SK-N-SH treated with all-trans-retinoic acid at 6 μM for 48 hours (cell line): ENCODE measurements around the gene LMAN2.

Experiments used
- ATAC-seq: fragments of 200-7000 bp; cut with Tn5 transposase; 3 replicates; pipeline ENCODE4 v1.9.1; 2020; ENCODE audit warnings: mild to moderate bottlenecking, moderate library complexity
- ARNTL ChIP-seq: fragments of 450-650 bp; formaldehyde crosslinking; IDR thresholded peaks from 2 replicates; pipeline ENCODE4 v1.5.0; 2020; ENCODE audit warnings: low read depth, mild to moderate bottlenecking, moderate library complexity, borderline replicate concordance
- BACH2 ChIP-seq: fragments of 250-450 bp; sonication (Bioruptor Pico); IDR thresholded peaks from 2 replicates; pipeline ENCODE4 v1.9.0; 2021; ENCODE audit warnings: mild to moderate bottlenecking, borderline replicate concordance
- CSDC2 ChIP-seq: fragments of 250-450 bp; sonication (Bioruptor Pico); IDR thresholded peaks from 2 replicates; pipeline ENCODE4 v1.5.0; 2020; ENCODE audit warnings: mild to moderate bottlenecking, moderate library complexity
- CSRNP3 ChIP-seq: fragments of 250-450 bp; sonication (Bioruptor Pico); IDR thresholded peaks from 2 replicates; pipeline ENCODE4 v1.5.1; 2021; ENCODE audit warnings: mild to moderate bottlenecking, moderate library complexity
- ESRRG ChIP-seq: fragments of 250-450 bp; sonication (Bioruptor Pico); IDR thresholded peaks from 2 replicates; pipeline ENCODE4 v1.6.1; 2021; ENCODE audit warnings: mild to moderate bottlenecking
- ISL1 ChIP-seq: fragments of 250-450 bp; sonication (Bioruptor Pico); IDR thresholded peaks from 2 replicates; pipeline ENCODE4 v2.1.2; 2022; ENCODE audit warnings: mild to moderate bottlenecking, moderate library complexity
- OSR1 ChIP-seq: fragments of 250-450 bp; sonication (Bioruptor Pico); IDR thresholded peaks from 2 replicates; pipeline ENCODE4 v1.8.0; 2022; ENCODE audit warnings: moderate library complexity, mild to moderate bottlenecking, inconsistent platforms
- PATZ1 ChIP-seq: fragments of 250-450 bp; sonication (Bioruptor Pico); IDR thresholded peaks from 2 replicates; pipeline ENCODE4 v1.8.0; 2020; ENCODE audit warnings: mild to moderate bottlenecking, moderate library complexity, borderline replicate concordance
- POU6F1 ChIP-seq: fragments of 250-450 bp; sonication (Bioruptor Pico); IDR thresholded peaks from 2 replicates; pipeline ENCODE4 v1.8.0; 2021; ENCODE audit warnings: low read depth, mild to moderate bottlenecking, moderate library complexity, borderline replicate concordance
- PPARA ChIP-seq: fragments of 250-450 bp; sonication (Bioruptor Pico); IDR thresholded peaks from 2 replicates; pipeline ENCODE4 v1.5.0; 2020; ENCODE audit warnings: mild to moderate bottlenecking, borderline replicate concordance
- RARB ChIP-seq: fragments of 250-450 bp; sonication (Bioruptor Pico); IDR thresholded peaks from 2 replicates; pipeline ENCODE4 v1.8.0; 2021; ENCODE audit warnings: mild to moderate bottlenecking, moderate library complexity
- SNAI2 ChIP-seq: fragments of 250-450 bp; sonication (Bioruptor Pico); IDR thresholded peaks from 2 replicates; pipeline ENCODE4 v1.5.0; 2020; ENCODE audit warnings: mild to moderate bottlenecking, moderate library complexity
- TOX ChIP-seq: fragments of 250-450 bp; sonication (Bioruptor Pico); IDR thresholded peaks from 2 replicates; pipeline ENCODE4 v1.8.0; 2021; ENCODE audit warnings: mild to moderate bottlenecking, moderate library complexity, borderline replicate concordance
- TSHZ2 ChIP-seq: fragments of 250-450 bp; sonication (Bioruptor Pico); IDR thresholded peaks from 2 replicates; pipeline ENCODE4 v1.5.0; 2020; ENCODE audit warnings: mild to moderate bottlenecking, moderate library complexity
- ZC3H10 ChIP-seq: fragments of 250-450 bp; sonication (Bioruptor Pico); IDR thresholded peaks from 2 replicates; pipeline ENCODE4 v1.5.1; 2021; ENCODE audit warnings: mild to moderate bottlenecking, moderate library complexity
- ZFP3 ChIP-seq: fragments of 250-450 bp; sonication (Bioruptor Pico); IDR thresholded peaks from 2 replicates; pipeline ENCODE4 v1.5.0; 2020; ENCODE audit warnings: mild to moderate bottlenecking, moderate library complexity
- ZNF565 ChIP-seq: fragments of 450-650 bp; formaldehyde crosslinking; conservative IDR thresholded peaks from 2 replicates; pipeline ENCODE4 v1.5.0; 2020; ENCODE audit warnings: low read depth, mild to moderate bottlenecking, moderate library complexity
- ZNF8 ChIP-seq: fragments of 450-650 bp; formaldehyde crosslinking; IDR thresholded peaks from 2 replicates; pipeline ENCODE4 v1.5.0; 2020; ENCODE audit warnings: mild to moderate bottlenecking, moderate library complexity

Gene LMAN2

GRCh38 chr5:177300236-177300880 lies 51.1 kb downstream of the LMAN2 start:
- ATAC-seq: peak; percentile 27
- TF ChIP-seq SNAI2 (CRISPR knock-in tag) (no peak), TOX (CRISPR knock-in tag) (no peak), ESRRG (CRISPR knock-in tag) (no peak), ZFP3 (CRISPR knock-in tag) (no peak), CSRNP3 (no peak), PATZ1 (peak; percentile 50; the same call in 1 of the 2 replicates), PPARA (no peak), ZNF565 (CRISPR knock-in tag) (no peak), ARNTL (CRISPR knock-in tag) (no peak)

GRCh38 chr5:177299697-177300096 lies 51.8 kb downstream of the LMAN2 start:
- no peak for TF ChIP-seq RARB (CRISPR knock-in tag)

GRCh38 chr5:177297922-177298321 lies 53.5 kb downstream of the LMAN2 start:
- no peak for ATAC-seq
- TF ChIP-seq RARB (CRISPR knock-in tag) (no peak), TSHZ2 (CRISPR knock-in tag) (no peak), POU6F1 (CRISPR knock-in tag) (no peak), ARNTL (CRISPR knock-in tag) (no peak), ZNF565 (CRISPR knock-in tag) (no peak), OSR1 (no peak), ZC3H10 (CRISPR knock-in tag) (no peak), CSRNP3 (no peak), ZNF8 (CRISPR knock-in tag) (no peak)

More at GRCh38 chr5:177299697-177300096, 51.8 kb downstream of the LMAN2 start:
- ATAC-seq: no peak

GRCh38 chr5:177296581-177296980 lies 54.9 kb downstream of the LMAN2 start:
- no peak for TF ChIP-seq CSDC2 (CRISPR knock-in tag)
- no peak for TF ChIP-seq ESRRG (CRISPR knock-in tag)
- TF ChIP-seq BACH2 (CRISPR knock-in tag): no peak
- TF ChIP-seq ZFP3 (CRISPR knock-in tag): no peak
- no peak for TF ChIP-seq CSRNP3
- TF ChIP-seq ISL1 (CRISPR knock-in tag): no peak
- ATAC-seq: no peak
